ENCODE results near the gene WDR7.

DNA sequence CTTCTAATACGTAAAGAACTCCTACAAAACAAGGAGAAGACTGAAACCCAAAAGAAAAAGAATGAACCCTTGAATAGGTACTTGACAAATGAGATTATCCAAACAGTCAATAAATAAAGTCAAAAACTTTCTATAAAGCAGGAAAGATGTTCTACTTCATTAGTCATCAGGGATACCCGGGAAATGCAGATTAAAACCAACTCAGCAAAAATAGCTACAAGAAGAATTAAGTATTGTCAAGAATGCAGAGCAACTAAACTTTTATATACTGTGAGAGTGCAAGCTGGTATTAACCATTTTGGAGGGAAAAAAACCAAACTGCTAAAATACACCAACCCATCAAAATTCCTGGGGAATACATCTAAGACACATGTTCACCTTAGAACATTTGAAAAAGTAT is 23.2 kb upstream of the WDR7 start:
- TF ChIP-seq, protein P1, sequence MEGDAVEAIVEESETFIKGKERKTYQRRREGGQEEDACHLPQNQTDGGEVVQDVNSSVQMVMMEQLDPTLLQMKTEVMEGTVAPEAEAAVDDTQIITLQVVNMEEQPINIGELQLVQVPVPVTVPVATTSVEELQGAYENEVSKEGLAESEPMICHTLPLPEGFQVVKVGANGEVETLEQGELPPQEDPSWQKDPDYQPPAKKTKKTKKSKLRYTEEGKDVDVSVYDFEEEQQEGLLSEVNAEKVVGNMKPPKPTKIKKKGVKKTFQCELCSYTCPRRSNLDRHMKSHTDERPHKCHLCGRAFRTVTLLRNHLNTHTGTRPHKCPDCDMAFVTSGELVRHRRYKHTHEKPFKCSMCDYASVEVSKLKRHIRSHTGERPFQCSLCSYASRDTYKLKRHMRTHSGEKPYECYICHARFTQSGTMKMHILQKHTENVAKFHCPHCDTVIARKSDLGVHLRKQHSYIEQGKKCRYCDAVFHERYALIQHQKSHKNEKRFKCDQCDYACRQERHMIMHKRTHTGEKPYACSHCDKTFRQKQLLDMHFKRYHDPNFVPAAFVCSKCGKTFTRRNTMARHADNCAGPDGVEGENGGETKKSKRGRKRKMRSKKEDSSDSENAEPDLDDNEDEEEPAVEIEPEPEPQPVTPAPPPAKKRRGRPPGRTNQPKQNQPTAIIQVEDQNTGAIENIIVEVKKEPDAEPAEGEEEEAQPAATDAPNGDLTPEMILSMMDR (IDR thresholded peaks at IDR 0.05): no peak
- TF ChIP-seq POLR2A (IDR thresholded peaks at IDR 0.05): no peak
- no peak for TF ChIP-seq POLR2AphosphoS5 (IDR thresholded peaks at IDR 0.05)
- no peak for TF ChIP-seq EP300 (IDR thresholded peaks at IDR 0.05)

All from gastroesophageal sphincter (tissue), 3 donors.